ENCODE measurements around the gene SLC6A18.

The SLC6A18 gene

GRCh38 chr5:1294206-1294834 lies 69.1 kb downstream of the SLC6A18 start:
- no peak for DNase-seq

GRCh38 chr5:1294835-1295649 lies 69.9 kb downstream of the SLC6A18 start, which contains the start of gene TERT:
TSS of gene TERT (minus strand) at chr5:1295068. CDS start at chr5:1294989, 79 bp downstream.
- DNase-seq = peak; percentile 53

- no peak for DNase-seq
These were observed 70.5 kb downstream of the SLC6A18 start for GRCh38 chr5:1295650-1296037.
